Measurements from ENCODE around the gene GALNT9.

Gene GALNT9

GRCh38 chr12:132318135-132318534, 11.3 kb downstream of the GALNT9 start:
- Mint-ChIP-seq H3K9me3 (no peaks in the 10 kb centered on the region), H3K36me3 (ENCODE audit: low read depth) (no peaks in the 10 kb centered on the region)

GRCh38 chr12:132317233-132317938, 12.0 kb downstream of the GALNT9 start:
- no peaks in the 10 kb centered on the region for H3K9me3 Mint-ChIP-seq
- no peak overlapping the region for H3K27ac Mint-ChIP-seq
- no peaks in the 10 kb centered on the region for H3K4me1 Mint-ChIP-seq (ENCODE audit: low read depth)
- H3K4me3 Mint-ChIP-seq = no peak overlapping the region
- H3K27me3 Mint-ChIP-seq = peaks cover 4% of the 10 kb centered on the region
- H3K36me3 Mint-ChIP-seq (ENCODE audit: low read depth) = no peaks in the 10 kb centered on the region

More at GRCh38 chr12:132318135-132318534, 11.3 kb downstream of the GALNT9 start:
- H3K4me1 Mint-ChIP-seq (ENCODE audit: low read depth) = peaks cover 4% of the 10 kb centered on the region
- peaks cover 8% of the 10 kb centered on the region for H3K27me3 Mint-ChIP-seq
- H3K4me3 Mint-ChIP-seq = no peak overlapping the region
- no peak overlapping the region for H3K27ac Mint-ChIP-seq

GRCh38 chr12:132316497-132317232, 12.7 kb downstream of the GALNT9 start:
- peaks cover 4% of the 10 kb centered on the region for H3K9me3 Mint-ChIP-seq
- H3K27me3 Mint-ChIP-seq = peaks cover 4% of the 10 kb centered on the region
- no peaks in the 10 kb centered on the region for H3K36me3 Mint-ChIP-seq (ENCODE audit: low read depth)
- H3K4me1 Mint-ChIP-seq (ENCODE audit: low read depth) = no peaks in the 10 kb centered on the region
- H3K4me3 Mint-ChIP-seq = no peak overlapping the region
- H3K27ac Mint-ChIP-seq = no peak overlapping the region

- Mint-ChIP-seq H3K4me1 (ENCODE audit: low read depth) (no peaks in the 10 kb centered on the region), H3K9me3 (peaks cover 11% of the 10 kb centered on the region), H3K4me3 (no peak overlapping the region), H3K27me3 (peaks cover 4% of the 10 kb centered on the region), H3K36me3 (ENCODE audit: low read depth) (no peaks in the 10 kb centered on the region), H3K27ac (no peak overlapping the region)
Observed at GRCh38 chr12:132315951-132316350, 13.4 kb downstream of the GALNT9 start.

GRCh38 chr12:132315507-132315906, 13.9 kb downstream of the GALNT9 start:
- peaks cover 13% of the 10 kb centered on the region for H3K9me3 Mint-ChIP-seq
- no peaks in the 10 kb centered on the region for H3K36me3 Mint-ChIP-seq (ENCODE audit: low read depth)
- no peak overlapping the region for H3K27ac Mint-ChIP-seq
- H3K4me1 Mint-ChIP-seq (ENCODE audit: low read depth) = no peaks in the 10 kb centered on the region
- H3K27me3 Mint-ChIP-seq = peaks cover 4% of the 10 kb centered on the region
- no peak overlapping the region for H3K4me3 Mint-ChIP-seq

GRCh38 chr12:132314516-132315233, 14.7 kb downstream of the GALNT9 start:
- Mint-ChIP-seq H3K4me3 (no peak overlapping the region), H3K36me3 (ENCODE audit: low read depth) (no peaks in the 10 kb centered on the region), H3K9me3 (peaks cover 13% of the 10 kb centered on the region), H3K27ac (no peak overlapping the region), H3K4me1 (ENCODE audit: low read depth) (no peaks in the 10 kb centered on the region), H3K27me3 (peaks cover 4% of the 10 kb centered on the region)

GRCh38 chr12:132314035-132314434, 15.4 kb downstream of the GALNT9 start:
- Mint-ChIP-seq H3K4me1 (ENCODE audit: low read depth) (no peaks in the 10 kb centered on the region), H3K9me3 (peaks cover 13% of the 10 kb centered on the region), H3K36me3 (ENCODE audit: low read depth) (no peaks in the 10 kb centered on the region), H3K27ac (no peak overlapping the region), H3K27me3 (peaks cover 4% of the 10 kb centered on the region), H3K4me3 (no peak overlapping the region)

- Mint-ChIP-seq H3K36me3 (ENCODE audit: low read depth) (no peaks in the 10 kb centered on the region), H3K4me3 (no peak overlapping the region), H3K4me1 (ENCODE audit: low read depth) (no peaks in the 10 kb centered on the region), H3K9me3 (peaks cover 13% of the 10 kb centered on the region), H3K27me3 (peaks cover 4% of the 10 kb centered on the region), H3K27ac (no peak overlapping the region)
Observed at GRCh38 chr12:132313182-132313581, 16.2 kb downstream of the GALNT9 start.

- no peaks in the 10 kb centered on the region for H3K36me3 Mint-ChIP-seq (ENCODE audit: low read depth)
- H3K4me1 Mint-ChIP-seq (ENCODE audit: low read depth) = no peaks in the 10 kb centered on the region
- peaks cover 4% of the 10 kb centered on the region for H3K27me3 Mint-ChIP-seq
- no peak overlapping the region for H3K4me3 Mint-ChIP-seq
- H3K9me3 Mint-ChIP-seq = peaks cover 13% of the 10 kb centered on the region
- H3K27ac Mint-ChIP-seq = no peak overlapping the region
Observed at GRCh38 chr12:132312516-132312915, 16.9 kb downstream of the GALNT9 start.

GRCh38 chr12:132311201-132311915, 18.0 kb downstream of the GALNT9 start:
- Mint-ChIP-seq H3K27ac (no peak overlapping the region), H3K9me3 (peaks cover 13% of the 10 kb centered on the region), H3K36me3 (ENCODE audit: low read depth) (no peaks in the 10 kb centered on the region), H3K4me1 (ENCODE audit: low read depth) (no peaks in the 10 kb centered on the region), H3K27me3 (peaks cover 3% of the 10 kb centered on the region), H3K4me3 (no peak overlapping the region)

GRCh38 chr12:132310181-132311040, 19.0 kb downstream of the GALNT9 start:
- Mint-ChIP-seq H3K4me3 (no peak overlapping the region), H3K4me1 (ENCODE audit: low read depth) (no peaks in the 10 kb centered on the region), H3K36me3 (ENCODE audit: low read depth) (no peaks in the 10 kb centered on the region), H3K27me3 (peaks cover 3% of the 10 kb centered on the region), H3K27ac (no peak overlapping the region), H3K9me3 (peaks cover 13% of the 10 kb centered on the region)

GRCh38 chr12:132309596-132310086, 19.7 kb downstream of the GALNT9 start:
- Mint-ChIP-seq H3K4me1 (ENCODE audit: low read depth) (no peaks in the 10 kb centered on the region), H3K9me3 (peaks cover 13% of the 10 kb centered on the region), H3K27ac (no peak overlapping the region), H3K36me3 (ENCODE audit: low read depth) (no peaks in the 10 kb centered on the region), H3K27me3 (peaks cover 3% of the 10 kb centered on the region), H3K4me3 (no peak overlapping the region)

- Mint-ChIP-seq H3K4me3 (no peak overlapping the region), H3K9me3 (peaks cover 13% of the 10 kb centered on the region), H3K27ac (no peak overlapping the region), H3K4me1 (ENCODE audit: low read depth) (no peaks in the 10 kb centered on the region), H3K27me3 (peaks cover 3% of the 10 kb centered on the region), H3K36me3 (ENCODE audit: low read depth) (no peaks in the 10 kb centered on the region)
Observed at GRCh38 chr12:132308853-132309595, 20.4 kb downstream of the GALNT9 start.
